Measurements from ENCODE around the gene MCOLN1.
"Not testable (repeated sequence)": the region's sequence is repeated elsewhere in the genome, so short reads cannot be mapped to it uniquely, and the experiment has no call there.

MCOLN1 gene

DNA sequence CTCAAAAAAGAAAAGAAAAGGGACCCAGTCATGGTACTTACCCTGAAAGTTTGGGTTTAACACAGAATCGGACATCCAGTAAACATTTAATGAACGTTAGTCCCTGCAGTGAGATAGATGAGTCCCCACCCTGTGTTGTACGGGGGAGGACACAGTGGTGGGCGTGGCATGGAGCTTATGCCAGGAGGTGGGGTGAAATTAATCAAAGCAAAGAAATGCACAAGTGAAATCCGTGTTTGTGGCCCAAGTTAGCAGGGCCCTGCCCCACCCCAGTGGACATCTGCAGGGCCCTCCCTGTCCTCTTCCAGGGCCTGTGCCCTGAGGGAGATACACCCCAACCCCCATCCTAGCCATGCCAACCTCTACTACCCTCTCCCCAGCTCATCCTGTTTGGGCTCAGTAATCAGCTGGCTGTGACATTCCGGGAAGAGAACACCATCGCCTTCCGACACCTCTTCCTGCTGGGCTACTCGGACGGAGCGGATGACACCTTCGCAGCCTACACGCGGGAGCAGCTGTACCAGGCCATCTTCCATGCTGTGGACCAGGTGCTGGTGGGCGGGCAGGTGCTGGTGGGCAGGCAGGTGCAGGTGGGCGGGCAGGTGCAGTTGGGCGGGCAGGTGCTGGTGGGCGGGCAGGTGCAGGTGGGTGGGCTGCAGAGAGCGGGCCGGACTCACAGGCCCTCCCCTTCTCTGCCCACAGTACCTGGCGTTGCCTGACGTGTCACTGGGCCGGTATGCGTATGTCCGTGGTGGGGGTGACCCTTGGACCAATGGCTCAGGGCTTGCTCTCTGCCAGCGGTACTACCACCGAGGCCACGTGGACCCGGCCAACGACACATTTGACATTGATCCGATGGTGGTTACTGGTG, 3.9 kb downstream of the MCOLN1 start:
- DNase-seq: no peak

DNA sequence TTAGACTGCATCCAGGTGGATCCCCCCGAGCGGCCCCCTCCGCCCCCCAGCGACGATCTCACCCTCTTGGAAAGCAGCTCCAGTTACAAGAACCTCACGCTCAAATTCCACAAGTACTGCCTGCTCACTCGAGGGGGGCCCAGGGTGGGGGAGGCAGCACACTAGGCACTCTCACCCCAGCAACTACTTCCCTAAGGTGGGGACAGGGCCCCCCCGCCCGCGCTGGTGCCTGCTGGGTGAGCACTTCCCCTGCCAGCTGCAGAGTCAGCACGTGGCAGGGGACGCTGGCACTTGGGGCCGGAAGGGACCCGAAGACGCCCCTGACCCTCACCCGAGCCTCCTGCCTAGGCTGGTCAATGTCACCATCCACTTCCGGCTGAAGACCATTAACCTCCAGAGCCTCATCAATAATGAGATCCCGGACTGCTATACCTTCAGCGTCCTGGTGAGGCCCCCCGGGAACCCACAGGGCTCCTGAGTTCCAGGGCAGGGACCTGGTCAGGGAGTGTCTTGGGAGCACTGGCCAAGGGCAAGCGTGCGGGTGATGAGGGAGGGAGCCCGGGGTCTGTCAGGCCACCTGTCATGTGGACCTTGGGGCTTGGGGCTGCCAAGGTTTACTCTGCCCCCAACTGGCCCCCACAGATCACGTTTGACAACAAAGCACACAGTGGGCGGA, 5.2 kb downstream of the MCOLN1 start:
- no peak for DNase-seq

DNA sequence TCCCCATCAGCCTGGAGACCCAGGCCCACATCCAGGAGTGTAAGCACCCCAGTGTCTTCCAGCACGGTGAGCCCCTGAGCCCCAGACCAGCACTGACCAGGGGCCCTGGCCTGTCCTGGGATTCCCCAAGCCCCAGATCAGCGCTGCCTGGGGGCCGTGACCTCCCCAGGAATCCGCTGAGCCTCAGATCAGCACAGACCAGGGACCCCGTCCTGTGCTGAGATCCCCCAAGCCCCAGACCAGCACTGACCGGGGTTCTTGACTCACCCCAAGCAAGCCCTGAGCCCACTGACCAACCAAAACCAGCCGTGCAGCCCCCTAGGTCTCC, 5.7 kb downstream of the MCOLN1 start:
- DNase-seq: no peak

DNA sequence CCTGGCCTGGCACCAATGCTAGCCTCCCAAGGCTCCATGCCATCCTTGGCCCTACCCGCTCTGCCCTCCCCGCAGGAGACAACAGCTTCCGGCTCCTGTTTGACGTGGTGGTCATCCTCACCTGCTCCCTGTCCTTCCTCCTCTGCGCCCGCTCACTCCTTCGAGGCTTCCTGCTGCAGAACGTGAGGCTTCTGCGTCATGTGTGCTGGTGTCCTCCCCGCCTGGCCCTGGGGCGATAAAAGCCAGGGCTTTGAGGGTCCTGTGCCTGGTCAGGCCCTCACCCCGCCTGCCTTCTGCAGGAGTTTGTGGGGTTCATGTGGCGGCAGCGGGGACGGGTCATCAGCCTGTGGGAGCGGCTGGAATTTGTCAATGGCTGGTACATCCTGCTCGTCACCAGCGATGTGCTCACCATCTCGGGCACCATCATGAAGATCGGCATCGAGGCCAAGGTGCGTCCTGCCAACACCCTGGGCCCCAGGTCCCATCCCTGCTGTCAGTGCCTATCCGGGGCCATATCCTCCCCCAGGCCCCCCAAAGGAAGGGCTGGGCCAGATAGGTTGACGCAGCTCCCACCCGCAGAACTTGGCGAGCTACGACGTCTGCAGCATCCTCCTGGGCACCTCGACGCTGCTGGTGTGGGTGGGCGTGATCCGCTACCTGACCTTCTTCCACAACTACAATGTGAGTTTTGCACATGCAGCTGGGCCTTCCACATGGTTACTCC, 6.3 kb downstream of the MCOLN1 start:
- no peak for DNase-seq

DNA sequence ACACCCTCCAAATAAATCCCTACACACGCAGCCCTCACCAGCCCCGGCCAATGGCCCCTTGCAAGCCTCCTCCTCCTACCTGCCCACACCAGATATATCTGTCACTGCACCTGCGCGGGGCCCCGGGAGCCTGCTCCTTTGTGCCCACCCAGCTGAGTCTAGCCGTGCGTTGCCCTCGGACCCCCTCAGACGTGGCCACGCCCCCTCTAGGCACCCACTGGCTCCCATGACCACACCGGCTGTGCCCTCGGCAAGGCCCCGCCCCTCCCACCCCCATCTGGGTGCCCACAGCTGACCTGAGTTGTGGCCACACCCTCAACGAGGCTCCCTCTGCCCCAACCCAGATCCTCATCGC, 6.8 kb downstream of the MCOLN1 start:
- no peak for DNase-seq

DNA sequence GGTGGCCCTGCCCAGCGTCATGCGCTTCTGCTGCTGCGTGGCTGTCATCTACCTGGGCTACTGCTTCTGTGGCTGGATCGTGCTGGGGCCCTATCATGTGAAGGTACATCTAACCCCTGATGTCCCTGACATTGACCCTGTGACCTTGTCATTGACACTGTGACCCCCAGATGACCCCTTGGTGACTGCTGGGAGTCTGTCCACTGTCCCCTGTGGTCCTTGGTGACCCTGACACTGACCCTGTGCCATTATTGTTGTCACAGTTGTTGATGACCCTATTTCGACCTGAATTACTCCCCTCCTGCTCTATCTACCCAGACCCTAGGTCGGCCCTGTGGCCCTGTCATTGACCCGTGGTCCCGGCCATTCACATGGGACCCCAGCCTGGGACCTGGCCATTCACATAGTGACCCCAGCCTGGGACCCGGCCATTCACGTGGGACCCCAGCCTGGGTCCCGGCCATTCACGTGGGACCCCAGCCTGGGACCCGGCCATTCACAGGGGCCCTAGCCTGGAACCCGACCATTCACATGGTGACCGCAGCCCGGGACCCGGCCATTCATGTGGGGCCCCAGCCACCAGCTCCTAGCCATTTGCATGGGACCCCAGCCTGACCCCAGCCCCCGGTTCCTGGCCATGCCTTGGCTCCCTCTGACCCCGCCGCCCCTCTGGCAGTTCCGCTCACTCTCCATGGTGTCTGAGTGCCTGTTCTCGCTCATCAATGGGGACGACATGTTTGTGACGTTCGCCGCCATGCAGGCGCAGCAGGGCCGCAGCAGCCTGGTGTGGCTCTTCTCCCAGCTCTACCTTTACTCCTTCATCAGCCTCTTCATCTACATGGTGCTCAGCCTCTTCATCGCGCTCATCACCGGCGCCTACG, 7.4 kb downstream of the MCOLN1 start:
- no peak for DNase-seq

DNA sequence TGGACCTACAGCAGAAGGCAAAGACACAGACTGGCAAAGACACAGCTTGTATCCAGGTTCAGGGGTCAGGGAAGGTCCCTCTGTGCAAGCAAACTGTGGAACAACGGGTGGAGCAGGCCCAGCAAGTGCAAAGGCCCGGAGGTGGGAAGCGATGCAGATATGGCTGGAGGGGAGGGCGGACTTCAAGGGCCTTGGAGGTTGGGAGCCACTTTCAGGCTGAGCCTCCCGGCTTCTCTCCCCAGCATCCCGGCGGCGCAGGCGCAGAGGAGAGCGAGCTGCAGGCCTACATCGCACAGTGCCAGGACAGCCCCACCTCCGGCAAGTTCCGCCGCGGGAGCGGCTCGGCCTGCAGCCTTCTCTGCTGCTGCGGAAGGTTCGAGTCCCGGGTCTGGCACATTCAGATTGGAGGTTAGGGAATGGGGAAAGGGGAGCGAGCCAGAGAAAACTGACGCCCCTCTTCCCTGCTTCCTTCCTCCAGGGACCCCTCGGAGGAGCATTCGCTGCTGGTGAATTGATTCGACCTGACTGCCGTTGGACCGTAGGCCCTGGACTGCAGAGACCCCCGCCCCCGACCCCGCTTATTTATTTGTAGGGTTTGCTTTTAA, 11.0 kb downstream of the MCOLN1 start:
- DNase-seq: no peak

DNA sequence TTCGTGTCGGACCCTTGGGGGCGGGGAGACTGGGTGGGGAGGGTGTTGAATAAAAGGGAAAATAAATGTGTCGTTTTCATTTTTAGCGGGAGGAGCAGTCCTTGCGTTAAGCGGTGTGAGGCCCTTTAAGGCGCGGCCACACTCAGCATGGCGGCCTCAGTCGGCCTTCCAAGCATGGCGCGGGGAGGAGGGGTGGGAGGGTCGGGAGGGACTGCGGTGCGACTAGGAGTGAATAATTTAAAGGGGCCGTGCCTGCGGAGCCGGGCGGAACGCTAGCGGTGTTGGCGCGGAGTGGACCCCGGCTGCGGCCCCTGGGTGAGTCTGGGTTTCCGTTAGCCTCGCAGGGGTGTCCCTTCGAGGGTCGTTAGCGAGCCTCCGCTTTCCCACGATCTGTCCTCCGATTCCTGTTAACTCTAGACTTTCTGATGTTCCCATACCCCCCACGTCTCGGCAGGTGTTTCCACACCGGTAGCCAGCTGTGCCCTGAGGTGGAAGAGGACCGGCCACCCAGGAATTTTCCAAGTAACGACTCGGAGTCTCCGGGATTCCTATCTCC, 11.6 kb downstream of the MCOLN1 start:
- DNase-seq: peak; percentile 81

DNA sequence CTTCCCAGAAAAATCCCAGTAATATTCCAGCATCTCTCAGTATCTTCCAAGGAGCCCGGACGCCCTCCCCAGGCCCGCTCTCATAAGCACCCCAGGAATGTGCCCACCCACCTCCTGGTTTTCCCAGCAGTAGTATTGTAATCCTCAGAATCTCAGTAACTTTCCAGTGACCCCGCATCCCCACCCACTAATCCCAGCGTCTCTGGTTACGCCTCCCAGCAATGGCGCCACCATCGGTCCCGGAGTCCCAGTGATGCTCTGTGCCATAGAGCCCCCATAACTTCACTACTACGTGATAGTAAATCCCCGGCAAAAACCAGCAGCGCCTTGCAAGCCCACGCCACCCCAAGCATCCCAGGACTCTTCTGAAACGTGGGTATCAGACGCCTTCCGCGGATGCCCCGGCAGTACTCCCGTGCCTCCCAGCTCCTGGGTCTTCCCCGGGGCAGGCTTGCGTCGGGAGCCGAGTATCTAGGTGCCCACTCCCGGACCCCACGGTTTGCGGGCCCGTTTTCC, 12.2 kb downstream of the MCOLN1 start:
- DNase-seq: no peak

DNA sequence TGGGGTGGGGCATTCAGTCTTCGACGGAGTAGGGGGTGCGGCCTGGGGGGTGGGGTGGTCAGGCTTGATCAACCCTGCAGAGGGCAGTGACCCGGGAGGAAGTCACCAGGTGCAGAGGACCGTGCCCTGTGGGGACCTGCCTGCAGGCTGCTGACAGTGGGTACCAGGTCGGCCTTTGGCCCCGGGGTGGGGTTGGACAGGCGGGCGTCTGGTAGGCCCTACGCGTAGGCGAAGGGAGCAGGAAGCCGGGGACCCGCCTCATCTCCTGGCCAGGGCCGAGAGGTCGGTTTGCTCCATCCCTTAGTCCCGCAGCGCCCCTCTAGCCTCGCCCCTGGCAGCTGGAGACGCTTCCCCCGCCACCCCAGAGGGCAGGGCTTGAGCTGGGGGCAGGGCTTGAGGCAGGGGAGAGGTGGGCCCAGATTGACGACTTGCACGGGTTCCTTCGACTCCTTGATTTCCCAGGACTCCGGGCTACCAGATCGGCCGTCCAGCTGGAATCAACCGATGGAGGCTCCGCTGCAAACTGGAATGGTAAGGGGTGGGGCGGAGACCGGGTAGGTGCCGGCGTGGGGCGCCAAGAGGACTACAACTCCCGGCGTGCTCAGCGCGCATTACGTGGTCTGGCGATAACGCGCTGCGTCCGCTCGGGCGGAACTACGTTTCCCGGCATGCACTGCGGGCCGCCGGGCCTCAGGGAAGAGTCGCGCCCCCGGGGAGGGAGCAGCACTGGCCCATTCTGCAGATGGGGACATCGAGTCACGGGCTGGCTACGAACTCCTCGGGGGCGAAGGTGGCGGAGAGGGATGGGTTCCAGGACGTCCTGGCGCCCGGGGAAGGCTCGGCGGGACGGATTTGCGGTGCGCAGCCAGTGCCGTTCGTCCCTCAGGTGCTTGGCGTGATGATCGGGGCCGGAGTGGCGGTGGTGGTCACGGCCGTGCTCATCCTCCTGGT, 12.9 kb downstream of the MCOLN1 start, which contains the start of gene PNPLA6:
TSS of gene PNPLA6 (plus strand) at position 671 of the 951 bp plus-strand sequence. CDS start at position 743, 72 bp downstream.
- peak; percentile 89 for DNase-seq

DNA sequence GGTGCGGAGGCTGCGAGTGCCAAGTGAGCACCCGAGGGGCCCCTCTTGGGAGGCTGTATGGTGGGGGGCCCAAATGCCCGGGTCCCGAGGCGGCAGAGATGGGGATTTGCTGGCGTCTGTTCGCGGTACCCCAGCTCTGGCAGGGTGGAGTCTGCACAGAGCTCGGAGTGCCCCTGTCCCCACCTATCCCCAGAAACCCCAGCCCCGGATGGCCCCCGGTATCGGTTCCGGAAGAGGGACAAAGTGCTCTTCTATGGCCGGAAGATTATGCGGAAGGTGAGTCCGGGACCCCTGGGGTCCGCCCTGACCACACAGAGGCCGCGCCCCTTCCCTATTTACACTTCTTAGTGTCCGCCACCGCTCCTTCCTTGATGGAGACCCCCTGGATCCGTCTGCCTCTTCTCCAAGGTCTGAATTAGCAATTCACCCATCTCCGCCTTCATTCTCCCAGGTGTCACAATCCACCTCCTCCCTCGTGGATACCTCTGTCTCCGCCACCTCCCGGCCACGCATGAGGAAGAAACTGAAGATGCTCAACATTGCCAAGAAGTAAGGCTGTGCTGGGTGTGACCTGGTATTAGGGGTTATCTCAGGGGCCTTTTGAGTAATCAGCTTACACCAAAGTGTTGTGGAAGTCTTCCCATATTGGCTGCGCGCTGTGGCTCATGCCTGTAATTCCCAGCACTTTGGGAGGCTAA, 13.7 kb downstream of the MCOLN1 start:
- no peak for DNase-seq

DNA sequence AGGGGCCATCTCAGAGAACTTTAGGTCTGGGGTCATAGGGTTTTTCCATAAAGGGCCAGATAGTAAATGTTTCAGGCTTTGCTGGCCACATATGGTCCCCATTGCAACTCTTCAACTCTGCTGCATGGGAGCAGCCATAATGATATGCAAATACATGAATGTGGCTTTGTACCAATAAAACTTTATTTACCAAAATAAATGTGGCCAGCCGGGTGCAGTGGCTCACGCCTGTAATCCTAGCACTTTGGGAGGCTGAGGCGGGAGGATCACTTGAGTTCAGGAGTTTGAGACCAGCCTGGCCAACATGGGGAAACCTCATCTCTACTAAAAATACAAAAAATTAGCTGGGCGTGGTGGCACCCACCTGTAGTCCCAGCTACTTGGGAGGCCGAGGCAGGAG, 16.6 kb downstream of the MCOLN1 start:
- not testable (repeated sequence) for DNase-seq

DNA sequence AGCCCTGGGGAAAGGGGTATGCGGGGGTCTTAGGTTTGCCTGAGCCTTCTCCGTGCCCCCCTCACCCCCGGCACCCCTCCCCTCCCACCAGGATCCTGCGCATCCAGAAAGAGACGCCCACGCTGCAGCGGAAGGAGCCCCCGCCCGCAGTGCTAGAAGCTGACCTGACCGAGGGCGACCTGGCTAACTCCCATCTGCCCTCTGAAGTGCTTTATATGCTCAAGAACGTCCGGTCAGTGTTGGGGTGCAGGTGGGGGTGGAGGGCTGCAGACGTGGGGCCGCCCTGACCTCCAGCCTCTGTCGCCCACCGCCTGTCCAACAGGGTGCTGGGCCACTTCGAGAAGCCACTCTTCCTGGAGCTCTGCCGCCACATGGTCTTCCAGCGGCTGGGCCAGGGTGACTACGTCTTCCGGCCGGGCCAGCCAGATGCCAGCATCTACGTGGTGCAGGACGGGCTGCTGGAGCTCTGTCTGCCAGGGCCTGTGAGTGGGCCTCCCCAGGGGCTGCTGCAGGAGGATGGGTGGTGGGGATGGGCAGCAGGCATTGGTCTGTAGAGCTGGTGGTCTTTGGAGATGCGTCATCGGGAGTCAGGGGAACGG, 17.5 kb downstream of the MCOLN1 start:
- DNase-seq: no peak

DNA sequence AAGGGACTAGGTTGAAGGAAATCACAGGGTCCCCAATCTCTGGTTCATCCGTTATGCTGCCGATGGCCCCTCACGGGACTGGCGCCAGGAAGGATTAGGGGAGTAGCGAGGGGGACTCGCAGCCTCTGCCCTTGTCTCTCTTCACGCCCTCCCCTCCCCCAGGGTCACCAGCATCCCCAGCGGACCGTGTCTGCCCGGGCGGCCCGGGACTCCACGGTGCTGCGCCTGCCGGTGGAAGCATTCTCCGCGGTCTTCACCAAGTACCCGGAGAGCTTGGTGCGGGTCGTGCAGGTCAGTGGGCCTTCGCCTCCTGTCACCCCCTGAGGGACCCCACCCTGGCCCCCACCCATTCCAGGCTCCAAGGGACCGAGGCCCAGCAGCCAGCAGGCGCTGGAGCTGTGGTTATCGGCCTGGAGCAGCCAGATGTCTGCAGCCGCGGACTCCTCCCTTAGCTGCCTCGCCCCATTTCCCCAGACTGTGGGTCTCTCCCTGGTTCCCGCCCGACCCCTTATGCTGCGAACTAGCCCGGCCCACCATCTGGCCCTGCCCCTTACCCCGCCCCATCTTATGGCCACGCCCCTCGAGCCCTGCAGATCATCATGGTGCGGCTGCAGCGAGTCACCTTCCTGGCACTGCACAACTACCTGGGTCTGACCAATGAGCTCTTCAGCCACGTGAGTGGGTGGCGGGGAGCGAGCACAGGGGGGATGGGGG, 18.5 kb downstream of the MCOLN1 start:
- DNase-seq: no peak

DNA sequence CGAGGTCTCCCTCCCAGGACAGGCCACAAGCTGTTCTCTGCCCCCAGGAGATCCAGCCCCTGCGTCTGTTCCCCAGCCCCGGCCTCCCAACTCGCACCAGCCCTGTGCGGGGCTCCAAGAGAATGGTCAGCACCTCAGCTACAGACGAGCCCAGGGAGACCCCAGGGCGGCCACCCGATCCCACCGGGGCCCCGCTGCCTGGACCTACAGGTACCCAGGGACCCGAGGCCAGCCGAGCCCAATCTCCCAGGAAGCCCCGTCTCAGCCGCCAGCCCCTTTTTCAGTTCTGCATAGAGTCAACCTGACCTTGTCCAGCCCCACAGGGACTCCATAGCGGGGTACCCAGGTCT, 19.0 kb downstream of the MCOLN1 start:
- no peak for DNase-seq

DNA sequence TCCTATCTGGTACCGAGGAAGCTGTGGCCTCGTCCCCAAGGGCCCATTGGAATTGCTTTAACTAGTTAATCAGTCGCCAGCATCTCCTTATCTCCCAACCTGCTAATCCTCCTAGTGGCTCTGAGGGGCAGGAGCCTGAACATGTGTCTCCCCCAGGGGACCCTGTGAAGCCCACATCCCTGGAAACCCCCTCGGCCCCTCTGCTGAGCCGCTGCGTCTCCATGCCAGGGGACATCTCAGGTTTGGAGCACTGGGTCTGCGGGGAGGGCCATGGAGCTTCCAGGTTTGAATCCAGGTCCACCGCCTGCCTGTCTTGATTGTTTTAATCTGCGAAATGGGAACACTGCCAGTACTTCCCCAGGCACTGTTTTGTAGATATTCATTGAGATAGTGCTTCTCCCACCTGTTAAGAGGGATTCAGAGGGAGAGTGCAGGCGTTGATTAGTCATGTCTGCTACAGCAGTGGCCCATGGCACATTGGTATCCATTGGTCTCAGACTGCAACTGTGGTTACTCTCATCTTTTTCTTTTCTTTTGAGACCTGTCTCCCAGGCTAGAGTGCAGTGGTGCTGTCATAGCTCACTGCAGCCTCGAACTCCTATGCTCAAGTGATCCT, 19.5 kb downstream of the MCOLN1 start:
- no peak for DNase-seq

DNA sequence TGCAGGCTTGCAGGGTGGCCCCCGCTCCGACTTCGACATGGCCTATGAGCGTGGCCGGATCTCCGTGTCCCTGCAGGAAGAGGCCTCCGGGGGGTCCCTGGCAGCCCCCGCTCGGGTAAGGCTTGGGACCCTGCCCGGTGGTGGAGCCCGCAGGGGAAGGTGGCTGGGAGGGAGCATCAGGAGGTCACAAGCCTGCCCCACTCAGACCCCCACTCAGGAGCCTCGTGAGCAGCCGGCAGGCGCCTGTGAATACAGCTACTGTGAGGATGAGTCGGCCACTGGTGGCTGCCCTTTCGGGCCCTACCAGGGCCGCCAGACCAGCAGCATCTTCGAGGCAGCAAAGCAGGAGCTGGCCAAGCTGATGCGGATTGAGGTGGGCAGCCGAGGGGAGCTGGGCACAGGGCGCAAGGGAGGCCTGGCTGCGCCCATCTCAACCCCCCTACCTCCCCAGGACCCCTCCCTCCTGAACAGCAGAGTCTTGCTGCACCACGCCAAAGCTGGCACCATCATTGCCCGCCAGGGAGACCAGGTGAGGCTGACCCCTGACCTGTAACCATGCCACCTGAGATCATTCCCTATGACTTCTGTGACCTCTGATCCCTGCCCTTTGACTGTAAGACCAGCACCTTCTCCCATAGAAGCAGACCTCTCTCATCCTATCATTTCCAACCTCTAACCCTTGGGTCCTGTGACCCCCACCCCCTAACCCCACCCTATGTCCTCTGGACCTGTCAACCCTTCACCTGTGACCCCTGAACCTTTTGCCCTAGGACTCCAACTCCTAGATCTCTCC, 20.3 kb downstream of the MCOLN1 start:
- DNase-seq: no peak

DNA sequence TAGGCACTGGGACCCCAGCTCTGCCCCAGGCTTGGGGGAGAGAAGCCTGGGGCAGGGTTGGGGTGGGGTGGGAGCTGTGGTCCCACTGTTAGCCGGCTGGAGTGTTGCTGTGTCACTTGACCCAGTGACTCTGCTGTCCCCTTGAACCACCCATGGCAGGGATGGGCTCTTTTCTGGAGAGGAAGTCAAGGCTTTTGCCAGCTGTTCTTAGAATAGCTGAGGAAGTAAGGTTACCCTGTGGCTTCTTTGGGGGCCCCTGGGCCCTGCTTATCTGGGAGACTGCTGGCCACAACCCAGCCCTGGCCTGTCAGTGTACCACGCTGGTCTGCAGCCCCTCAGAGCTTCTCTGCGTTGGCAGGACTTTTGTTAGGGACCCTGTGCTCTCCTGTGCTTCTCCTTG, 22.2 kb downstream of the MCOLN1 start:
- DNase-seq: no peak

Data from activated gamma-delta T cell treated with Interleukin-2 at 50 U/mL for 16 hours (primary cell).